B cell (primary cell): Measurements from ENCODE around the gene SMG9.

Source experiments
- CTCF ChIP-seq: fragments of 200-600 bp; IDR thresholded peaks from one replicate; pipeline ENCODE4 v1.8.0; 2022; ENCODE audit warnings: antibody characterized with exemption, mild to moderate bottlenecking
- EZH2 ChIP-seq: IDR thresholded peaks from 2 replicates; pipeline ENCODE4 v1.6.1; 2012; ENCODE audit warnings: borderline replicate concordance, low read depth, mild to moderate bottlenecking, moderate library complexity, low read length; ENCODE audit not compliant: insufficient read depth, poor library complexity, severe bottlenecking

- TF ChIP-seq CTCF (no peak), EZH2 (no peak)
Observed at GRCh38 chr19:43763473-43763939, 8.7 kb upstream of the SMG9 start.
